Inferior parietal cortex (tissue), 1 donor: ENCODE results near the gene ANHX.

Experiments
- DNase-seq: peaks from one replicate; pipeline ENCODE4 v3.0.0-alpha.2; 2016; ENCODE audit errors: extremely low spot score

Gene ANHX

DNA sequence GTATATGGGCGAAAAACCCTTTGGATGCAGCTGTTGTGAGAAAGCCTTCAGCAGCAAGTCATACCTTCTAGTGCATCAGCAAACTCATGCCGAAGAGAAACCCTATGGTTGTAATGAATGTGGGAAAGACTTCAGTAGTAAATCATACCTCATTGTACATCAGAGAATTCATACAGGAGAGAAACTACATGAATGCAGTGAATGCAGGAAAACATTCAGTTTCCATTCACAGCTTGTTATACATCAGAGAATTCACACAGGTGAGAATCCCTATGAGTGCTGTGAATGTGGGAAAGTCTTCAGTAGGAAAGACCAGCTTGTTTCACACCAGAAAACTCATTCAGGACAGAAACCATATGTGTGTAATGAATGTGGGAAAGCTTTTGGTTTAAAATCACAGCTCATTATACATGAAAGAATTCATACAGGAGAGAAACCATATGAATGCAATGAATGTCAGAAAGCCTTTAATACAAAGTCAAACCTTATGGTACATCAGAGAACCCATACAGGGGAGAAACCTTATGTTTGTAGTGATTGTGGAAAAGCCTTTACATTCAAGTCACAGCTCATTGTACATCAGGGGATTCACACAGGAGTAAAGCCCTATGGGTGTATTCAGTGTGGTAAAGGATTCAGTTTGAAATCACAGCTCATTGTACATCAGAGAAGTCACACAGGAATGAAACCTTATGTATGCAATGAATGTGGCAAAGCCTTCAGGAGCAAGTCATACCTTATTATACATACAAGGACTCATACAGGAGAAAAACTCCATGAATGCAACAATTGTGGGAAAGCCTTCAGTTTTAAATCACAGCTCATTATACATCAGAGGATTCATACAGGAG lies 33.0 kb downstream of the ANHX start:
- no peak for DNase-seq

- DNase-seq: no peak
Measured at GRCh38 chr12:133201888-133202287, 33.8 kb downstream of the ANHX start.

DNA sequence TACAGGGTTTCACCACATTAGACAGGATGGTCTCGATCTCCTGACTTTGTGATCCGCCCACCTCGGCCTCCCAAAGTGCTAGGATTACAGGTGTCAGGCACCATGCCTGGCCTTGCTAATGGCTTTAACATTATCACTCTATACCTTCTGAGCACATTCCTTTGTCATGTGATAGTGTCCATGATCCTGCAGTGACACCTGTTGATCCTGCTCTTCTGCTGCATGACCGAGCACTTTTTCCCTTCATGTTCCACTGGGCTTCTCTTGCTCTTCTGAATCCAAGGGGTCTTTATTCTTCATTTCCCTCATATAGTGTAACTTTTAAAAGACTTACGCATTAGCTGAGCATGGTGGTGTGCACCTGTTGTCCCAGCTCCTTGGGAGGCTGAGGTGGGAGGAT lies 42.8 kb downstream of the ANHX start:
- no peak for DNase-seq

DNA sequence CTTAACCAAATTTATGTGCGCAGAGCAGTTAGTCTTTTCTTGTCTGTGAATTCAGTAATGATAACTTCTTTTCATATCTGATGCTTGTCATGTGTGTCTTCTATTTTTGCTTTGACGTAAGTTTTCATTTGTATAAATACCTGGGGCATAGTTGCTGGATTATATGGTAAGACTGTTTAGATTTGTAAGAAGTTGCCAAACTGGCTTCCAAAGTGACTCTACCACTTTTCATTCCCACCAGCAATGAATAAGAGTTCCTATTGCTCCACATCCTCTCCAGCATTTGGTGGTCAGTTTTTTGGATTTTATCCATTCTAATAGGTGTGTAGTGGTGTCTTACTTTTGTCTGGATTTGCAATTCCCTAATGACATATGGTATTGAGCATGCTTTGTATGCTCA lies 45.5 kb downstream of the ANHX start:
- DNase-seq: no peak

GRCh38 chr12:133181238-133181959 lies 54.3 kb downstream of the ANHX start, which contains the start of gene ZNF268:
Gene ZNF268, plus strand, starts transcription at chr12:133181495. Its CDS starts 503 bp downstream, at chr12:133181998.
- peak; percentile 97 for DNase-seq

DNA sequence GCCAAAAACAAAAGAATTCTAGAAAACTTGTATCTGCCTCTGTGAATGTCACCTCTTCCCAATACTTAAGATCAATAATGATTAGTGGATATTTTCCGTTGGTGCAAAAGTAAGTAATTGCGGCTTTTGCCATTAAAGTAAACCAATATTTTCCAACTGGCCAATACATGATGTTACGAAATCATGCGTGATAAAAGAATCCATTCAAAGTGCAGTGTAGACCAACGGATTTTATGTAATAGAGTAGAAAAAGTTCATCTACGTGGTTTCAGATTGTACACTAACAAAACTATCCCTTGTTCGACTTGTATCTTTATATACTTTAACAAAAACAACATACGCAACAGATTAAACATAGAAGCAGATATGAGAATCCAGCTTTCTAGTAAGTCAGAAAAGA lies 55.0 kb downstream of the ANHX start:
- DNase-seq: no peak

DNA sequence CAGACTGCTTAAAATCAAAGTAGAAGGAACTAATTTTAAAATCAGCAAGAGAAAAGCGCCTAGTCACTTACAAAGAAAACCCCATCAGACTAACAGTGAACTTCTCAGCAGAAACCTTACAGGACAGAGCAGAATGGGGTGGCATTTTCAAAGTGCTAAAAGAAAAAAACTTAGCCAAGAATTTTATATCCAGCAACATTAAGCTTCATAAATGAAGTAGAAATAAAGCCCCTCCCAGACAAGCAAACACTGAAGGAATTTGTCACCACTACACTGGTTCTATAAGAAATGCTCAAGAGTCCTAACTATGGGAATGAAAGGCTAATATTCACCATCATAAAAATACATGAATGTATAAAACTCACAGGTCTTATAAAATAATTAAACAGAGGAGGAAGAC lies 60.8 kb downstream of the ANHX start:
- no peak for DNase-seq

GRCh38 chr12:133172491-133172890 lies 63.2 kb downstream of the ANHX start:
- no peak for DNase-seq
